ENCODE results near the gene GADL1. TPM values are rescaled to one million over a fixed set of nuclear protein-coding genes. Genes with fewer than 3 reads are reported as not detected.

GADL1 gene
- total RNA-seq, 2 donors from 2014 or later: 1.1 to 2.2 TPM

GRCh38 chr3:30890907-30891306 lies 3.6 kb downstream of the GADL1 start:
- DNase-seq (ENCODE audit: low spot score): no peak
- intact Hi-C loops (cut with DNase I): no loop called here

- DNase-seq (ENCODE audit: low spot score): no peak
- intact Hi-C loops (cut with DNase I): no loop called here
Observed at GRCh38 chr3:30886888-30887287, 7.6 kb downstream of the GADL1 start.

DNA sequence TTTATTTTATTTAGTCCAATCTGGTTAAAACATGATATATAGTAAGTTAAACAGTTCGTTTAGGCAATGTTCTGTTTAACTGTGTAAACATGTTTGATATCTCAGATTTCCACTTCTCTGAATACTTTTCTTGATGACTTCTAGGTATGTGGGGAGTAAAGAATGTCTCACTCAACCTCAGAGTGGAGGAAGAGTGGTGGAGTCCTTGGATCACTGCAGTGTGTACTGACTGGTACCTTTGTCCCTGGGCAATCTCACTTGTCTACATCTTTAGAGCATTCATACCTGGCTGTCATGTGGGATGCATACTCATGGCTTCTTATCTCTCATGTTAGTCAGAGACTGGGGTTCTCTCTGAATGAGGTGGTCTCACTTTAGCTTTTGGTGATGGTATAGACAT lies 15.6 kb downstream of the GADL1 start:
- no peak for DNase-seq (ENCODE audit: low spot score)
- intact Hi-C loops (cut with DNase I): loop anchor here in 1 of 2 donors (10.0 kb wide), 1 partner anchor 104 kb away; no protein-coding TSS in a partner anchor

GRCh38 chr3:30875505-30875904 lies 19.0 kb downstream of the GADL1 start:
- intact Hi-C loops (cut with DNase I): loop anchor here in 1 of 2 donors (10.0 kb wide), 1 partner anchor 101 kb away; no protein-coding TSS in a partner anchor
- DNase-seq (ENCODE audit: low spot score): no peak

GRCh38 chr3:30873671-30874070 lies 20.8 kb downstream of the GADL1 start:
- intact Hi-C loops (cut with DNase I): loop anchor here in 1 of 2 donors (10.0 kb wide), 1 partner anchor 99 kb away; no protein-coding TSS in a partner anchor
- DNase-seq (ENCODE audit: low spot score): no peak

DNA sequence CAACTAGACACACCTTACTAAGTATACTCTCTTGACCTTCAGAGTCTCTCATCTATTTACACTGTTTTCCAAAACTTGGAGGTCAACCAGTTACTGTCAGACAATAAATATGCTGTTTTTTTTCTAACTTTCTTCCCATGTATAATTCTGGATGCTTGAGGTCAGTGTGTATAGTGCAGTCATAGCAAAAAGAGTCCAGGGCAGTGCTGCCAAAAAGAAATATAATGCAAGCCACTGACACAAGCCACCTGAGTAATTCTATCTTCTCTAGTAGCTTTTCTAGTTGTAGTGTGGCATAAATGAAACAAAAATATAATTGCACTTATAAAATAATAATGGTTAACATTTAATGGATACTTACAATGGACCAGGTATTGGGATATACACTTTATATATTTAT lies 21.6 kb downstream of the GADL1 start:
- DNase-seq (ENCODE audit: low spot score): no peak
- intact Hi-C loops (cut with DNase I): loop anchor here in 1 of 2 donors (10.0 kb wide), 1 partner anchor 98 kb away; no protein-coding TSS in a partner anchor

DNA sequence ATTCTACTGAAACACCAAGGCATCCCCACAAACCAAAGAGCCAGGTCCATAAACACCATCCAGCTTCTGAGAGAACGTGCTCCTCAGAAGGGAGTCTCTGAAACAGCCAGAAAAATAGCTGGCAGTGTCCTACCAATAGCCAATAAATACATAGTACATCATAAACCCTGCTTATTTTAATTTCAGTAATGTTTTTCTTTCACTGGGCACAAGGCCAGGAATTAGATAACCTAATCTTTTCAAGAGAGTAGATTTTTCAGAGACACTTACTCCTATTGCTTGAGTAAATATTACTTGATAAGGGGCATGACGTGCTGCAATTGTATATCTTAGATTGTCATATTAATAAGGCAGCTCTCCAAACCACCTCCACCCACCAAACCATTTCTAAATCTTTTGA lies 22.7 kb downstream of the GADL1 start:
- no peak for DNase-seq (ENCODE audit: low spot score)
- intact Hi-C loops (cut with DNase I): loop anchor here in 1 of 2 donors (10.0 kb wide), 1 partner anchor 97 kb away; no protein-coding TSS in a partner anchor

- DNase-seq (ENCODE audit: low spot score): no peak
- intact Hi-C loops (cut with DNase I): no loop called here
Observed at GRCh38 chr3:30864836-30865235, 29.6 kb downstream of the GADL1 start.

DNA sequence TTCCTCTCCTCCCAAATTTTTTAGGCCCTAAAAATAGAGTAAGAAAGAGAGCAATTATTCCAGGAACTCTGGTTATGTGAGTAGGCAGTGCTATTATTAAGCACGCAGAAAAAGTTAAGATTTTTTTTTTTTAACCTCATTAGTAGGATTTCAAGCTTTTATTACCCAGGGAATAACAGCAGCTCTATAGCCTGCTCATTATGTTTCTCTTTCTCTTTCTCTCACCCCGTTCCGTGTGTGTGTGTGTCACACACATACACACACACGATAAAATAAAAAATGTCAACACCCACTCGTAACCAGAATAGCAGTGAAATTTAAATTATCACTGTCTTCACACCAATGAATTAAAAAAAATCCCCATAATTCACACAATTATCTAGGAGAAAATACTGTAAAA lies 30.3 kb downstream of the GADL1 start:
- DNase-seq (ENCODE audit: low spot score): no peak
- intact Hi-C loops (cut with DNase I): no loop called here

GRCh38 chr3:30862004-30862403 lies 32.5 kb downstream of the GADL1 start:
- intact Hi-C loops (cut with DNase I): no loop called here
- no peak for DNase-seq (ENCODE audit: low spot score)

- intact Hi-C loops (cut with DNase I): no loop called here
- no peak for DNase-seq (ENCODE audit: low spot score)
Observed at GRCh38 chr3:30858894-30859389, 35.5 kb downstream of the GADL1 start.

GRCh38 chr3:30855400-30856292 lies 38.8 kb downstream of the GADL1 start:
- DNase-seq (ENCODE audit: low spot score): no peak
- intact Hi-C loops (cut with DNase I): no loop called here

- intact Hi-C loops (cut with DNase I): no loop called here
- DNase-seq (ENCODE audit: low spot score): no peak
Observed at GRCh38 chr3:30852833-30853232, 41.6 kb downstream of the GADL1 start.

DNA sequence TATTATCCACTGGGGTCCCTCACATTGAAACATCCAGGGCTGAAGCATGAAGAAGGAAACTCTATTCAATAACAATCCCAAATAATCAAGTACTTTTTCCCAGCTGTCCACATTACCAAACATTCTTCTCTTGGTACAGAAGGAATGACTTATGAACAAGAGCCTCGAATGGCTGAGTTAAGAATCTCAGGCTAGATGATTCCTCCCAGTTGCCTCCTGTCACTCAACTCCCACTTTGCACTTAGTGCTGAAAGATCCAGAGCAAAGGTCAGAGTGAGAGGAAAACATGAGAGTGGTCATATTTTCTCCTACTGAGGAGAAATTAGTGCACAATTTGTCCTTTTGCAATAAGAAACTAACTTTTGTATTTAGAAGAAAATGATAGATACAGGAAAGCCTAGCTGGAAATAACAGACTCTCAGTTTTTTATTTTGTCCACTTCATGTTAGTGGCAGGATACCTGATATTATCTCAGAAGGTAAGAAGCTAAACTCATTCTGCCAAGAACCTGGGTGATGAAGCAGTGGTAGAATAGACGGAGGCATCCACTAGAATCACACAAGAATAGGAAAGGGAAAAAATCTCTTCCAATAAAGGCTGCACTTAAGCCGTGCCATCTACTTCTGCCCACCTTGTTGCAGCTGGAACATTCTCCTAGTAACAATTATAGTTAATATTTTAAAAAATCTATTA lies 46.2 kb downstream of the GADL1 start:
- DNase-seq (ENCODE audit: low spot score): no peak

GRCh38 chr3:30847592-30847991 lies 46.9 kb downstream of the GADL1 start:
- DNase-seq (ENCODE audit: low spot score): no peak
- intact Hi-C loops (cut with DNase I): no loop called here

More for the DNA sequence above, 46.2 kb downstream of the GADL1 start:
- intact Hi-C loops (cut with DNase I): no loop called here

DNA sequence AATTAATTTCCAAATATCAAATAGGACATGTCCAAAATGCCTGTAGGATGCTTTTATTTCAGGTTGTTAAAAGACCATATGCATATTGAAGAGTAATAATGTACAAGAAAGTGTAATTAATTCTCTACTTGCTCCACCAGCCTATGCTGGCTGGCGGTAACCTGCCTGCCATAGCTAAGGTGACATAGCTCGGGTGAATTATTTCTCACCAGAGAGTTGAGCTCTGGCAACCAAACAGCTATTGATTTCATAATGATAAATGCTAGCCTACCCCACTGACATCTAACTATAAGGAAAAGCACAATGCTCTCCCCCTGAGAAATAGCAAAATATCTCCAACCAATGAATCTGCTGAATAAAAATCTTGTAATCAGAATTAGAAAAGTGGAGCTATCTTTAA lies 48.9 kb downstream of the GADL1 start:
- no peak for DNase-seq (ENCODE audit: low spot score)

DNA sequence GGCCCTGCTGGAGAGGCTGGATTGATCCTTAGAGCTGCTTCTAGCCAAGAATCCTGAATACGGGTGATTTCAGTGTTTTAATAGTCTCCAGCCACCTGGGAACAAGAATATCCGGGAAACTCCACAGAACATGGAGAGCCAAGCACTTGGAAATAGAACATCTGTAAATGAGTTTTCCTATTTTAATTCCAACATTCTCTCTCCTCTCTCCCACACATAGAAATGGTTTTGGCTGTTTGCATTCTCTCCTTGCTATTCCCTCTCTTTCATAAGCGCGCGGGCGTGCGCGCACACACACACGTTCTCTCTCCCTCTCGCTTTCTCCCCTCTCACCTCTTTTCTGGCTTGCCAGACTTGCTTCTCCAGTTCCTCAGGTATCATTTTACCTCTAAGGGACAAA lies 50.6 kb downstream of the GADL1 start:
- no peak for DNase-seq (ENCODE audit: low spot score)
- intact Hi-C loops (cut with DNase I): no loop called here

More for the DNA sequence above, 48.9 kb downstream of the GADL1 start:
- intact Hi-C loops (cut with DNase I): no loop called here

DNA sequence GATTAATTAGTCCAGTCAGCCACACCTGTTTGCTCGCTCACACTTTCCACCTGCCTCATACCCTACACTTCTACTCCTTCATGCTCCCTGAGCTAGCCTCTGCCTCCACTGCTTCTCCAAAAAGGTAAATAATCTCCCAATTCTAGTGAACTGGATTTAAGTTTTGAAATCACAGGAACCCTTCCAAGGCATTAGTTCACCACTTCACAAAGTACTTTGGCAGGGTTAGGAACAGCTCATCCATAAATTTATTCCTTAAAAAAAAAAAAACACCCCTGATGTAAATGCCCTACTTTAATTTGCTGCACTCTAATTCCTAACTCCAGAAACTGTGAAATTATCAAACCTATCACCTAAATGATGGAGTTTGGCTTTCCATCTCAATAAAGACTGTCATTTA lies 58.3 kb downstream of the GADL1 start:
- intact Hi-C loops (cut with DNase I): no loop called here
- no peak for DNase-seq (ENCODE audit: low spot score)

- DNase-seq (ENCODE audit: low spot score): no peak
- intact Hi-C loops (cut with DNase I): no loop called here
Observed at GRCh38 chr3:30835667-30836066, 58.8 kb downstream of the GADL1 start.

DNA sequence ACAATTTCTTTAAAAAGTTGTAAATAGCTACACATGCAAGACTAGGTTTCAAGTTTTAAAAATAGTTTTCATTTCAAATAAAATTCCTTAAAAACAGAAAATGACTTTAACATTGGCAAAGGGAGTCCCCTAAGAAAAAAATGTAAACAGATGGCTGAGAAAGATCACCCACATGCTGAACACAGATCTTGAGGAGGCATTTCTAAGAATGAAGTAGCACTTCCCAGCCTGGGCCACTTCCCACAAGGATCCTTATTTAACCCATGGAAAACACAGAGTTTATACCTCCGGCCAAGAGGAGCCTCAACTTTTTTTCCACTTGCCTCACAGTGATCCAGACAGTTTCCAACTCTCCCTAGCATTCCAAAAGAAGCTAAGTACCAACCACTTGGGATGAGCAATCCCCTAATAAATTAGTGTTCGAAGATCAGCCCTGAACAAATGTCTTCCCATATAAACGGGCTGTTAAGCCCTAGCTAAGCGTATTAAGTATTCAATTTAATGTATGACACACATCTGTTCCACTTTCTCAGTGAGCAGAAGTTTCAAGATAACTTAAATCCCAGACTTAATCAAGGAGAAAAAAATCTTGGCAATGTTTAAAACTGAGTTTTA lies 61.4 kb downstream of the GADL1 start:
- intact Hi-C loops (cut with DNase I): no loop called here
- DNase-seq (ENCODE audit: low spot score): no peak

Data from posterior vena cava (tissue), 2 donors.